NCI-H146 treated with DMSO at 0.1 percent for 48 hours (cell line): ENCODE measurements around the gene SH3TC1.

Experiments
- DNase-seq: peaks from one replicate; lab custom pipeline; 2025; ENCODE audit not compliant: unreplicated experiment; lab: John Stamatoyannopoulos, UW

The SH3TC1 gene

GRCh38 chr4:8274765-8275547 is 75.9 kb downstream of the SH3TC1 start:
- DNase-seq, result no peak

- DNase-seq, result no peak
Observed at GRCh38 chr4:8275548-8275910, 76.4 kb downstream of the SH3TC1 start.

GRCh38 chr4:8276358-8277240 is 77.5 kb downstream of the SH3TC1 start:
- DNase-seq, result no peak

GRCh38 chr4:8277356-8278008 is 78.4 kb downstream of the SH3TC1 start:
- DNase-seq, result no peak

GRCh38 chr4:8278009-8278395 is 78.9 kb downstream of the SH3TC1 start:
- DNase-seq, result no peak

- DNase-seq, result no peak
Observed at GRCh38 chr4:8278421-8279287, 79.6 kb downstream of the SH3TC1 start.

GRCh38 chr4:8279321-8280157 is 80.4 kb downstream of the SH3TC1 start:
- no peak for DNase-seq

GRCh38 chr4:8280158-8280875 is 81.2 kb downstream of the SH3TC1 start:
- no peak for DNase-seq

GRCh38 chr4:8280876-8281440 is 81.9 kb downstream of the SH3TC1 start:
- no peak for DNase-seq

GRCh38 chr4:8281519-8282133 is 82.5 kb downstream of the SH3TC1 start:
- no peak for DNase-seq

GRCh38 chr4:8282134-8282641 is 83.1 kb downstream of the SH3TC1 start:
- no peak for DNase-seq

GRCh38 chr4:8282742-8283141 is 83.7 kb downstream of the SH3TC1 start:
- DNase-seq, result no peak

GRCh38 chr4:8283161-8283560 is 84.1 kb downstream of the SH3TC1 start:
- no peak for DNase-seq

GRCh38 chr4:8283631-8284121 is 84.6 kb downstream of the SH3TC1 start:
- no peak for DNase-seq

- no peak for DNase-seq
Observed at GRCh38 chr4:8284391-8284790, 85.3 kb downstream of the SH3TC1 start.

- no peak for DNase-seq
Observed at GRCh38 chr4:8285143-8285975, 86.3 kb downstream of the SH3TC1 start.
